Thoracic aorta (tissue), 2 donors: Measurements from ENCODE around the gene TSGA10. TPM values are rescaled to one million over a fixed set of nuclear protein-coding genes. Genes with fewer than 3 reads are reported as not detected.
"Not testable (repeated sequence)": the region's sequence is repeated elsewhere in the genome, so short reads cannot be mapped to it uniquely, and the experiment has no call there.

Experiments
- ATAC-seq: fragments of 150-250 bp; one replicate; pipeline ENCODE4 v1.8.0; 2017; ENCODE audit warnings: low read depth; ENCODE audit not compliant: insufficient number of reproducible peaks, low FRiP score
- DNase-seq: peaks from one replicate; pipeline ENCODE4 v3.0.0-alpha.2; 2020; ENCODE audit warnings: low spot score
- H3K27ac ChIP-seq, 2 donors: fragments of 200-600 bp; sonication (generic); 1 replicate in 1 of 2; 2 replicates in 1 of 2; pipeline ENCODE4 v1.5.1; 2016; ENCODE audit warnings: mild to moderate bottlenecking in 2 of 2, moderate library complexity in 2 of 2
- H3K27me3 ChIP-seq: fragments of 200-600 bp; sonication (generic); replicated peaks from 2 replicates; pipeline ENCODE4 v1.6.0; 2016; ENCODE audit warnings: mild to moderate bottlenecking; ENCODE audit not compliant: insufficient read depth
- H3K36me3 ChIP-seq: fragments of 200-600 bp; sonication (generic); one replicate; pipeline ENCODE4 v1.5.1; 2016
- H3K4me1 ChIP-seq, 2 donors: fragments of 200-600 bp; sonication (generic); 1 replicate in 1 of 2; 2 replicates in 1 of 2; pipeline versions ENCODE4 v1.5.1 to v1.6.0; 2016; ENCODE audit warnings: low read depth in 2 of 2, mild to moderate bottlenecking in 1 of 2; ENCODE audit not compliant: control insufficient read depth in 1 of 2
- H3K4me3 ChIP-seq: fragments of 200-600 bp; sonication (generic); 2 replicates; pipeline ENCODE4 v1.5.1; 2016; ENCODE audit warnings: mild to moderate bottlenecking
- H3K9me3 ChIP-seq: fragments of 200-600 bp; sonication (generic); 2 replicates; pipeline ENCODE4 v1.5.1; 2016
- total RNA-seq, 2 donors: library from RNA; depleted of rRNA; stranded (reverse); fragments of >200 nt; gene quantifications; one replicate each; pipeline versions ENCODE4 v1.1.0 to v1.2.3, GENCODE V29; 2016
- TF ChIP-seq, protein P1 (sequence below): fragments of 200-600 bp; sonication (generic); IDR thresholded peaks from one replicate; pipeline ENCODE4 v1.5.1; 2019; ENCODE audit warnings: antibody characterized with exemption

The TSGA10 gene
- 1 to 10 TPM in 1 of 2 donors, under 1 TPM in 1; 0.68 to 8.8 TPM for total RNA-seq

DNA sequence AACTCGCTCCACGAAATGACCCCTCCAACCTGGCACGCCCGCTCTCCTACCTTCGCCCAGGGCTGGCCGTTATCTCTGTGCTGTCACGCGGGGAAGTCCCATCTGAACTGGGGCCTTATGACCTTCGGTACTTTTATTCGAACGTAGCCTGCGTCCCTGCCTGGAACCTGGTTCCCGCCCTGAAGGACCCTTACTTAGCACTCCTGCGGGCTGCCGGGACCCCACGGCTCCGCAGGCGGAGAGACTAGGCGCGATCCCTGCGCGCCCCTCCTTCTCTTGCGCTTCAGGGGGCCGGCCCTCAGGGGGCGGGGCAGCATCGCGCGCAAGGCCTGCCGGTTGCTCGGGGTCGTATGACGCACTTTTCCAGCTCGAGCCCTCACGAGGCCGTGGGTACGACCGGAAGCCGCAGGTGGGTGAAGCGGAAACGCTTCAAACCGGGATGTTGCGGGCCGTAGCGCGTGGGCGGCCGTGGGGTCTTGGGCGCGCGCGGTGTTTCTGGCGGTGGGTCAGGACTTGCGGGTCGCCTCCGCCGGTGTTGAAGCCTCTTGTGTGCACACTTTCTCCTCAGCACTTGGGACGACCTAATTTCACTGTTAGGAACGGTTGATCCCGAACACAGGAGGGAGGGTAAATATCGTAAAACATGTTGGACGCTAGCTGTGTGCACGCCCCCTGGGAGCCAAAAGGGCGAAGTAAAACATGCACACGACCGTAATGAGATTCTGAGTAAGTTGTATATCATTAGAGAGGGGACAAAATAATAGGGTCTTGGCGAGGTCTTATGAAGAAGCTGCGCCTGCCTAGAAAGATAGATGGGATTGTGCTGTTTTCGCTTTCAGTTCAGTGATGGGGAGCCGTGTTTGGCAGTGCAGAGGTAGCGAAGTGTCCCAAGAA, at the start of gene TSGA10, which contains the start of gene LIPT1:
Gene TSGA10, minus strand, starts transcription at position 300 of the 894 bp plus-strand sequence. CDS start 45,503 bp downstream, outside the sequence.
Gene LIPT1, plus strand, starts transcription at position 325 of the 894 bp plus-strand sequence. CDS start 6,991 bp downstream, outside the sequence.
- peak; percentile 66 for DNase-seq
- ATAC-seq = peak; percentile 79
- H3K36me3 ChIP-seq = peaks cover 4% of the 10 kb centered on the region
- H3K27ac ChIP-seq = peak within 1 kb of the TSS; percentile 79 to 88
- no peaks in the 10 kb centered on the region for H3K9me3 ChIP-seq
- H3K4me1 ChIP-seq = peaks cover 3 to 21% of the 10 kb centered on the region in 2 donors
- TF ChIP-seq, protein P1, sequence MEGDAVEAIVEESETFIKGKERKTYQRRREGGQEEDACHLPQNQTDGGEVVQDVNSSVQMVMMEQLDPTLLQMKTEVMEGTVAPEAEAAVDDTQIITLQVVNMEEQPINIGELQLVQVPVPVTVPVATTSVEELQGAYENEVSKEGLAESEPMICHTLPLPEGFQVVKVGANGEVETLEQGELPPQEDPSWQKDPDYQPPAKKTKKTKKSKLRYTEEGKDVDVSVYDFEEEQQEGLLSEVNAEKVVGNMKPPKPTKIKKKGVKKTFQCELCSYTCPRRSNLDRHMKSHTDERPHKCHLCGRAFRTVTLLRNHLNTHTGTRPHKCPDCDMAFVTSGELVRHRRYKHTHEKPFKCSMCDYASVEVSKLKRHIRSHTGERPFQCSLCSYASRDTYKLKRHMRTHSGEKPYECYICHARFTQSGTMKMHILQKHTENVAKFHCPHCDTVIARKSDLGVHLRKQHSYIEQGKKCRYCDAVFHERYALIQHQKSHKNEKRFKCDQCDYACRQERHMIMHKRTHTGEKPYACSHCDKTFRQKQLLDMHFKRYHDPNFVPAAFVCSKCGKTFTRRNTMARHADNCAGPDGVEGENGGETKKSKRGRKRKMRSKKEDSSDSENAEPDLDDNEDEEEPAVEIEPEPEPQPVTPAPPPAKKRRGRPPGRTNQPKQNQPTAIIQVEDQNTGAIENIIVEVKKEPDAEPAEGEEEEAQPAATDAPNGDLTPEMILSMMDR = no peak
- no peaks in the 10 kb centered on the region for H3K27me3 ChIP-seq
- H3K4me3 ChIP-seq = peak within 1 kb of the TSS; percentile 93

- TF ChIP-seq, protein P1 = no peak
- Histone ChIP-seq H3K36me3 (peaks cover 11% of the 10 kb centered on the region), H3K4me1 (no peaks in the 10 kb centered on the region), H3K27ac (no peak overlapping the region), H3K9me3 (no peaks in the 10 kb centered on the region), H3K27me3 (no peaks in the 10 kb centered on the region), H3K4me3 (no peak overlapping the region)
- ATAC-seq (no peak), DNase-seq (no peak)
Measured at GRCh38 chr2:99201959-99202678, 47.4 kb upstream of the TSGA10 start.

- no peak for DNase-seq
- TF ChIP-seq, protein P1 = no peak
- peaks cover 30% of the 10 kb centered on the region for H3K36me3 ChIP-seq
- no peaks in the 10 kb centered on the region for H3K27me3 ChIP-seq
- H3K27ac ChIP-seq = no peak overlapping the region
- H3K4me3 ChIP-seq = no peak overlapping the region
- ATAC-seq = no peak
- no peaks in the 10 kb centered on the region for H3K9me3 ChIP-seq
- no peaks in the 10 kb centered on the region for H3K4me1 ChIP-seq
Measured at GRCh38 chr2:99200076-99200800, 45.5 kb upstream of the TSGA10 start.

- peaks cover 31% of the 10 kb centered on the region for H3K36me3 ChIP-seq
- ATAC-seq (no peak), DNase-seq (no peak)
- no peaks in the 10 kb centered on the region for H3K9me3 ChIP-seq
- H3K4me1 ChIP-seq = no peaks in the 10 kb centered on the region
- no peak overlapping the region for H3K4me3 ChIP-seq
- no peaks in the 10 kb centered on the region for H3K27me3 ChIP-seq
- no peak overlapping the region for H3K27ac ChIP-seq
- TF ChIP-seq, protein P1 = no peak
Measured at GRCh38 chr2:99198103-99198841, 43.5 kb upstream of the TSGA10 start.

- H3K9me3 ChIP-seq, H3K4me3 ChIP-seq, H3K4me1 ChIP-seq, H3K27ac ChIP-seq, DNase-seq, H3K27me3 ChIP-seq, ATAC-seq: not testable (repeated sequence)
- H3K36me3 ChIP-seq = peaks cover 45% of the 10 kb centered on the region
Measured at GRCh38 chr2:99192364-99192763, 37.6 kb upstream of the TSGA10 start.
